GM19372 (cell line): ENCODE data around the gene CDK19.
"Not testable (repeated sequence)": the region's sequence is repeated elsewhere in the genome, so short reads cannot be mapped to it uniquely, and the experiment has no call there.

Experiments used
- ATAC-seq: cut with Tn5 transposase; IDR thresholded peaks from one replicate; pipeline ENCODE4 v1.9.1; 2021; ENCODE audit warnings: mild to moderate bottlenecking, low read depth, moderate library complexity; ENCODE audit not compliant: unreplicated experiment

The CDK19 gene

GRCh38 chr6:110761371-110761770, 53.9 kb downstream of the CDK19 start:
- no peak for ATAC-seq

- ATAC-seq = no peak
Measured at GRCh38 chr6:110760589-110760988, 54.7 kb downstream of the CDK19 start.

GRCh38 chr6:110760098-110760497, 55.2 kb downstream of the CDK19 start:
- ATAC-seq = not testable (repeated sequence)

GRCh38 chr6:110757926-110758325, 57.3 kb downstream of the CDK19 start:
- ATAC-seq = no peak

- ATAC-seq = peak; percentile 77
Measured at GRCh38 chr6:110756817-110757216, 58.5 kb downstream of the CDK19 start.

- ATAC-seq = no peak
Measured at GRCh38 chr6:110755411-110755834, 59.8 kb downstream of the CDK19 start.

GRCh38 chr6:110753936-110754668, 61.2 kb downstream of the CDK19 start:
- not testable (repeated sequence) for ATAC-seq

GRCh38 chr6:110748453-110748852, 66.8 kb downstream of the CDK19 start:
- ATAC-seq = no peak

- no peak for ATAC-seq
Measured at GRCh38 chr6:110746680-110747079, 68.6 kb downstream of the CDK19 start.

- ATAC-seq = no peak
Measured at GRCh38 chr6:110744991-110745390, 70.3 kb downstream of the CDK19 start.

GRCh38 chr6:110742552-110742951, 72.7 kb downstream of the CDK19 start:
- ATAC-seq = not testable (repeated sequence)

- no peak for ATAC-seq
Measured at GRCh38 chr6:110741517-110741916, 73.8 kb downstream of the CDK19 start.

GRCh38 chr6:110738899-110739365, 76.3 kb downstream of the CDK19 start:
- no peak for ATAC-seq

- ATAC-seq = no peak
Measured at GRCh38 chr6:110735666-110736065, 79.6 kb downstream of the CDK19 start.

GRCh38 chr6:110731898-110732297, 83.4 kb downstream of the CDK19 start:
- ATAC-seq = no peak

GRCh38 chr6:110731196-110731595, 84.1 kb downstream of the CDK19 start:
- ATAC-seq = no peak

GRCh38 chr6:110728501-110728900, 86.8 kb downstream of the CDK19 start:
- no peak for ATAC-seq

GRCh38 chr6:110723017-110723416, 92.3 kb downstream of the CDK19 start:
- no peak for ATAC-seq

GRCh38 chr6:110720066-110720465, 95.2 kb downstream of the CDK19 start:
- no peak for ATAC-seq

GRCh38 chr6:110719601-110720000, 95.7 kb downstream of the CDK19 start:
- not testable (repeated sequence) for ATAC-seq

GRCh38 chr6:110714143-110714542, 101.1 kb downstream of the CDK19 start:
- no peak for ATAC-seq

GRCh38 chr6:110712238-110712637, 103.0 kb downstream of the CDK19 start:
- ATAC-seq = no peak
